HPDE6-E6E7 (cell line): ENCODE measurements around the gene LHFPL4.
"Not testable (repeated sequence)": the region's sequence is repeated elsewhere in the genome, so short reads cannot be mapped to it uniquely, and the experiment has no call there.

ENCODE experiments used
- DNase-seq: peaks from one replicate; pipeline ENCODE4 v3.0.0; 2011; ENCODE audit warnings: missing footprints; ENCODE audit errors: extremely low spot score

Gene LHFPL4

DNA sequence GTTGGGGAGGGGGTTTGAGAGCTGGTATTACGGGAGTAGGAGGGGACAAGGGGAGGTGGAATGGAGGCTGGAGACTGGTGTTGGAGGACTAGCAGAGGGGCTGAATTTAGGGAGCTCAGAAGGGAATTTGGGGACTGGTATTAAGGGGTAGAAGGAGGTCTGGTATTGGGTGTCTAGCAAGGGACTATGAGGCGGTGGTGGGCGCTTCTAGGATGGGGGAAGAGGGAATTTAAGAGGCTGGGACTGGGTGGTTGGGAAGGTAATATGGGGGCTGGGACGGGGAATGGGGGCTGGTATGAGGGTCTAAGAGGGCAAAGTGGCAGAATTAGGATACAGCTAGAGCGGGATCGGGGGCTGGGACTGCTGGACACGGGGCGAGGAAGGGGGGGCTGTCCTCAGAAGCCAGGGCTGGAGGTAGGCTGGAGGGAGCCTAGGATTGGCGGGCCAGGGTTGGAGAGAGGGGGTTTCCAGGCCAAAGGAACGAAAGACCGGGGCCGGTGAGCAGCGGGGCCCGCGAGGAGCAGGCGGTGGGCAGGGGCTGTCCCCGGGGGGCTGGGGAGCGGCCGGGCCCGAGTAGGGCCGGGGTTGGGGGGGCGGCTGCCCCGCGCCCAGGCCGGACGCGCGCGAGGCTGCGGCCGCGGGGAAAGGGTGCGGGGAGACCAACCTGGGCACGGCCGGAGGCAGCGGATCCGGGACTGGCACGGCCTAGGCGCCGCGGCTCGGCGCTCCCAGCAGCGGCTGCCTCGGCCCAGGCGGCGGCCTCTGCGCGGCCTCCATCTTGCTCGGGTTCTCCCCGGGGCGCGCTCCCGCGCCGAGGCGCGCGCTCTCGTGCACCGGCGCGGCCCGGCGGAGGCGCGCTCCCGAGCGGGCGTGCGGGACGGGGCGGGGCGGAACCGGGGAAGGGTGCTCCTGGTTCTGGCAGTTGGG is at the start of gene LHFPL4:
LHFPL4 (minus strand) TSS at position 802 of the 927 bp plus-strand sequence. CDS start 1,143 bp downstream, outside the sequence.
- DNase-seq = no peak

DNA sequence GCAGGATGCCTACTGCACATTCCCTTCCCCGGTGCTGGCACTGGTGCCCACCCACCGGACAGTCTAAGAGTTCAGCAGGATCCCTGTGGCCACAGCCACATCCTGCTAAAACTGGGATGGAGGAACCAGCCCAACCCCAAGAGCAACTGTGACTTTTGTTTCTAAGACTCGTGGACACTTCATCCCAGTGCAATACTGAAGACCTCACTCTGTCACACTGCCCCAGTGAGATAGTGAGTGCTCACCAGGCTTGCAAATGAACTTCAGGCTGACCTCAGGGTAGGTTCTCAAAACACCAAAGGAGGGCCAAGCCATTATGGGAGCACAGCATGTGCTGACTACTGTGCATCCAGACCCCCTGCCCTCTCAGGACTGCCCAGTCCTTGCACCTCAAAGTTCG is 49.0 kb upstream of the LHFPL4 start:
- DNase-seq = no peak

DNA sequence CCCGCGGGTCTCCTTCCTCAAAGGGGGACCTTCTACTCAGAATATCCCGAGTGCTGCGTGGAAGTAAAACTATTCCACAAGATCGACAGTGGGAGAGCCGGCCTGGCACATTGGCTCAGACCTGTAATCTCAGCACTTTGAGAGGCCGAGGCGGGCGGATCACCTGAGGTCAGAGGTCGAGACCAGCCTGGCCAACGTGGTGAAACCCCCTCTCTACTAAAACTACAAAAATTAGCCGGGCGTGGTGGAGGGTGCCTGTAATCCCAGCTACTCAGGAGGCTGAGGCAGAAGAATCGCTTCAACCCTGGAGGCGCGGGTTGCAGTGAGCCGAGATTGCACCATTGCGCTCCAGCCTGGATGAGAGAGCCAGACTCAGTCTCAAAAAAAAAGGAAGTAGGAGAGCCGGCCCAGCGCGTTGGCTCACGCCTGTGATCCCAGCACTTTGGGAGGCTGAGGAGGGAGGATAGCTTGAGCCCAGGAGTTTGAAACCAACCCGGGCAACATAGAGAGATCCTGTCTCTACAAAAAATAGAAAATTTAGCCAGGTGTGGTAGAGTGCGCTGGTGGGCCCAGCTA is 47.5 kb upstream of the LHFPL4 start:
- not testable (repeated sequence) for DNase-seq

DNA sequence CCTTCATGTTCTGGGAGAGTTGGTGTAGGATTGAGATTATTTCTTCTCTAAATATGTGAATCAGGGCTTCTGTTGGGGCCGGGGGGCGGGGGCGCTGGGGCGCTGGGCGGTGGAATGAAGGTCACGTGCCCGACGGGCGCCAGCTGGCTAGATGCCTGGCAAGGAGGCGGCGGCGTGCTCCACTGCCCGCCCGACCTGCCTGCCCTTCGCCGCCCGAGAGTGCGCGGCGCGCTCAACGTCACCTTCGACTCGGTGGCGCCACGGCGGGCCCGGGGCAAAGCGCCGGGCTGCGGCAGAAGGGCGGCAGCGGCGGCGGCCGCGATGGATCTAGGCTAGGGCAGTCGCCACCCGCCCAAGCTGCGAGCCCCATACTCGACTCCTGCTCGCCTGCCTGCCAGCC is 47.0 kb upstream of the LHFPL4 start:
- DNase-seq = no peak

DNA sequence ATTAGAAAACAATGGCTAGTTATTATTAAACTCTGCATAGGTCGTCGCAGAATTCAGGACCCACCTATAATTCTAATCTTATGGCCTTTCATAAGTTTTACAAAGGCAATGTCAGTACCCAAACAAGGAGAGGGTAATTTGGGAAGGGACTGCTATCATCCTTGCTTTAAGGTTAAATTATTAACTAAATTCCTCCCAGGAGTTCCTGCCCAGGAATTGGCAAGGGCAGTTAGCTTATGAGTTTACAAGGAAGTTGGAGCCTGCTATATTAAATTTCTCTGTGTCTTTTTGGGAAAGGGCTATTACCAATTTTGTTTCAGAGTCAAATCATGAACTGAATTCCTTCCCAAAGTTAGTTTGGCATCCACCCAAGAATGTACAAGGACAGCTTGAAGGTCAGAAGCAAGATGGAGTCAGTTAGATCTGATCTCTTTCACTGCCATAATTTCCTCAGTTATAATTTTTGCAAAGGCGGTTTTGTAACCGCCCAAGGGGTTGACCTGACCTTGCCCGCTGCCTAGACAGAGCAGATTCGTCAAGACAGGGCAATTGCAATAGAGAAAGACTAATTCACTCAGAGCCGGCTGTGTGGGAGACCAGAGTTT is 45.3 kb upstream of the LHFPL4 start:
- DNase-seq = no peak

DNA sequence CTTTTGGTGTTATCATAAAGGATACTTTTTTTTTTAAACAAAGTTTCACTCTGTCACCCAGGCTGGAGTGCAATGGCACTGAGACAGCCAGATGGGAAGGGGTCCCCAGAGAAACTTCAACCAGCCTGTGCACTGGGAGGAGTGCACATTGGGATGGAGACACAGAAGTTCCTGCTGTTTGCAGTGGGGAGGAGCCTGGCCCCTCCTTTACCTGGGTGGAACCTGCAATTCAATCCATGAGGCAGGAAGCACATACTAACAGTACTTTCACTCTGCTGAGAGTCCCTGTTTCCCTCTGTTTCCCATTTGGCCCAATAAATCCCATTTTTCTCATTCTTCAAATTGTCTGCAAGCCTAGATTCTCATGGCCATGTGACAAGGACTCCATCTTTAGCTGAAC is 42.3 kb upstream of the LHFPL4 start:
- no peak for DNase-seq

DNA sequence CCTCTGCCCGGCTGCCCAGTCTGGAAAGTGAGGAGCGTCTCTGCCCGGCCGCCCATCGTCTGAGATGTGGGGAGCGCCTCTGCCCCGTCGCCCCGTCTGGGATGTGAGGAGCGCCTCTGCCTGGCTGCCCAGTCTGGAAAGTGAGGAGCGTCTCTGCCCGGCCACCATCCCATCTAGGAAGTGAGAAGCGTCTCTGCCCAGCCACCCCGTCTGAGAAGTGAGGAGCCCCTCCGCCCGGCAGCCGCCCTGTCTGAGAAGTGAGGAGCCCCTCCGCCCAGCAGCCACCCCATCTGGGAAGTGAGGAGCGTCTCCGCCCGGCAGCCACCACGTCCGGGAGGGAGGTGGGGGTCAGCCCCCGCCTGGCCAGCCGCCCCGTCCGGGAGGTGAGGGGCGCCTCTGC is 38.2 kb upstream of the LHFPL4 start:
- not testable (repeated sequence) for DNase-seq

DNA sequence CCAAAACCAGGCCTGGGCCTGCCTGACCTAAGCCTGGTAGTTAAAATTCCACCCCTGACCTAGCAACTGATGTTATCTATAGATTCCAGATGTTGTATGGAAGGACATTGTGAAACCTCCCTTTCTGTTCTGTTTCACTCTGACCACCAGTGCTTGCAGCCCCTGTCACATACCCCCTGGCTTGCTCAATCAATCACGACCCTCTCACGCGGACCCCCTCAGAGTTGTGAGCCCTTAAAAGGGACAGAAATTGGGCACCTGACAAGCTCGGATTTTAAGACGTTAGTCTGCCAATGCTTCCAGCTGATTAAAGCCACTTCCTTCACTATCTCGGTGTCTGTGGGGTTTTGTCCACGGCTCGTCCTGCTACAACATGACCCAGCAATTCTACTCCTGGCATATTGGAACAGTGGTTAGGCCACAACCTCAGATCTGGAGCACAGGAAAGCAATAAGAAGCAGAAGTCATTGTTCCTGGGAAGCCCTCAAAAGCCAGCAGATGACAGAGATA is 36.7 kb upstream of the LHFPL4 start:
- DNase-seq = no peak

DNA sequence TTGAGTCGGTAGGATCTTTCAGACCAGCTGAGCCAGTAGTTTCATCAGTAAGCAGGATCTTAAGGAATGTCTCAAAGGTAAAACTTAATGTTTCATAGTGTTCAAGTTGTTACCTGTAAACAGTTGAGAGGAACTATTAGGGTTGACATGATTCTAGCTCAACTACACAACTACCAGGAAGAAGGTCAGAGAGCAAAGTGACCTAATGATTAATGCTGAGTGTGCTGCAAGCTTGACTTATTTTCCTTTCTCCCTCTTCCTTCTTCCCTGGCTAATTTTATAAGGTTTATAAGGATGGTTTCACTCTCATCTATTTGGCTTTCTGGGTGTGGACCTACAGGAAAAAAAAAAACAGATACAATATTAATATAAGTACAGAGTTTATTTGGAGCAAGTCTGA is 30.2 kb upstream of the LHFPL4 start:
- DNase-seq = no peak

DNA sequence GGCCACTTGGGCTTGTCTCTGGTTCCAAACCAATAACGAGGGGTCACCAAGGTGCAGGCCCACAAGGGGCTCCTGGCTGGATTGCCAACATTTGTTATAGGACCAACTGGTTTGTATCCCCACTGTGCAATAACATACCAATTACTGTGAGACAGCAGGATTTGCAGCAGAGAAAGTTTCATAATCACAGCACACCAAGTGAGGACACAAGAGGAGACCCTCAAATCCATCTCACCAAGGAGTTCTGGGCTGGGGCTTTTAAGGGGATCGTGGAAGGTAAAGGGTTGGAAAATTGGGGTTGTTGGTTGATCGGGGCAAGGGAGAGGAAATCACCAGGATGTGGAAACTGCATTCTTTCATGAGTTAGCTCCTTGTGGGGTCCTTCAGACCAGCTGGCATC is 29.7 kb upstream of the LHFPL4 start:
- DNase-seq = no peak

DNA sequence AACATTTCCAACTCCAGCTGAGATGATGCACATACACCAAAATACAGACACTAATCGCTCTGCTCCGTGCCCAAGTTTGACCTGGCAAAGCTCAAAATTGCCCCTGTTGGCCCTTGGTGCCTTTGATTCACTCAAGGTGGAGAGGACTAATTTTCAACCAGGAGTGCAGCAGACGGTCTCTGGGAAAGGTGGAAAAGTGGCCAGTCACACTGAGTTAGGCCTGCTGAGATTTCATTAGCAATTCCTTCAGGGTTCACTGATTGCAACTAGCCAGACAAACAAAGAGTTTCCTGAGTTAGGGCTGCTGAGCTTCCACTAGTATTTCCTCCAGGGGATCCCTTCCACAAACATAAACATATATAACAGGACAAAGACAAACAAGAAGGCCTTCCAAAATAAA is 28.7 kb upstream of the LHFPL4 start:
- no peak for DNase-seq

DNA sequence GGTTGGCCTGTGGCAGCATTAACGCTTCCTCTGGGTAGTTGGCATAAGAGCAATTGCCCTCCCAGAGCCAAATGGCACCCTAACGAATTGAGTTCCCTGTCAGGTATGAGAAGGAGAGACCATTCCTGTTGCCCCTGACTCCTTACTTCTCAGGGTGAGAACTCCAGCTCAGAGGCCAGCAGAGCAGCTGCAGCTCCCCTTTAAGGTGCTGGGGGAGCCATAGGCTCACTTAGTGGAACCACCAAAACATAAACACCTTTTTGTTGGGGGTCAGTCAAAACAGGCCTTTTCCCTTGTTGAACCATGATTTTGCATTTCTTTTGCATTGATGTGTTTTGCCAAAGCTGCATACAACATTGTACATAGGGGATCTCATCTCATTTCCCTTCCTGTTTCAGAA is 28.1 kb upstream of the LHFPL4 start:
- DNase-seq = no peak

DNA sequence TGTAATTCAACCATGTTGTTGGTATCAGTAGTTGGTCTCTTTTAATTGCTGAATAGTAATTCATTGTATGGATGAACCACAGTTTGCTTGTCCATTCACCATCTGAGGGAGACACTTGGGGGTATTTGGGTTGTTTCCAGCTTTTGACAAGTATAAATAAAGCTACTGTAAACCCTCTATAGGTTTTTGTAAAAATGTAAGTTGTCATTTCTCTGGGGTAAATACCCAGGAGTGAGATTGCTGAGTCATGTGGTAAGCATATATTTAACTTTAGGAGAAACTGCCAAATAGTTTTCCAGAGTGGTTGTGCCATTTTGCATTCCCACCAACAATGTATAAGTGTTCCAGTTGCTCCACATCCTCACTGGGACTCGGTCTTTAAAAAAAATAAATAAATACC is 15.4 kb upstream of the LHFPL4 start:
- DNase-seq = no peak

DNA sequence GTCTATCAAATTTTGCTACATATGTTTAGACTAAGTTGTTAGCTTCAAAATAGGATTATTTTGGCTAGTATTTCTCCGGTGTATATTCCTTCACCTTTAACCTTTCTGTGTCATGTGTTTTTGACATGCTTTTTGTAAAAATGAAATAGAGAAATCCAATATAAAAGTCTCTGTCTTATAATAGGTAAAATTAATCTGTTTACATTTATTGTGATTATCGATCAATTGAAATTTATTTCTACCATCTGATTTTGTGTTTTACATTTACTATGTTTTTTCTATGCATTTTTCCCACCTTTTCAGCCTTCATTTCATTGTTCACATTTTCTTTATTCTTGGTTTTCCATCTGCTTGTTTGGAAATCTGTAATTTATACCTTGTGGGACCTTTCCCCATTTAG is 11.7 kb upstream of the LHFPL4 start:
- no peak for DNase-seq

DNA sequence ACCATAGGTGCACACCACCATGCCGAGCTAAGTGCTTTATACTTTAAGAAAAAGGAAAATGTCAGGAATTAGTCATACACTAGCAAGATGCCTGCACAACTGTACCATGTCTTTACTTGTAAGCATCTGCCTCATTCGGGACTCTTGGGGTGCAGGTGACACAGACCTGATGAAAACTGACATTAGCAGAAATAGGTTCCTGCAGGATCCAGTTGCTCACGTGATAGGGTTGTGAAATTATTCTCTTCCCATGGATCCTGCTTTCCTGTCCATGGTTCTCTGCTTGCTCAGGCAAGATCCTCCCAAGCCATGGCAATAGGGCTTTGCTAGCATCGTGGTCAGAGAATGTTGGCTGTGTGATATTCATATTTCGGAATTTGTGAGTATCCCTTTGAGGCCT is 10.2 kb upstream of the LHFPL4 start:
- DNase-seq = no peak

DNA sequence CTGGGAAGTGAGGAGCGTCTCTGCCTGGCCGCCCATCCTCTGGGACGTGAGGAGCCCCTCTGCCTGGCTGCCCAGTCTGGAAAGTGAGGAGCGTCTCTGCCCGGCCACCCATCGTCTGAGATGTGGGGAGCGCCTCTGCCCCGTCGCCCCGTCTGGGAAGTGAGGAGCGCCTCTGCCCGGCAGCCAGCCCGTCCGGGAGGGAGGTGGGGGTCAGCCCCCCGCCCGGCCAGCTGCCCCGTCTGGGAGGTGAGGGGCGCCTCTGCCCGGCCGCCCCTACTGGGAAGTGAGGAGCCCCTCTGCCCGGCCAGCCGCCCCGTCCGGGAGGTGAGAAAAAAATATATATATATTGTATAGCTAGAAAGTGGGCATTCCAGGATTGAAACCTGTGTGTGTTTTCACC is 6.4 kb upstream of the LHFPL4 start:
- not testable (repeated sequence) for DNase-seq

DNA sequence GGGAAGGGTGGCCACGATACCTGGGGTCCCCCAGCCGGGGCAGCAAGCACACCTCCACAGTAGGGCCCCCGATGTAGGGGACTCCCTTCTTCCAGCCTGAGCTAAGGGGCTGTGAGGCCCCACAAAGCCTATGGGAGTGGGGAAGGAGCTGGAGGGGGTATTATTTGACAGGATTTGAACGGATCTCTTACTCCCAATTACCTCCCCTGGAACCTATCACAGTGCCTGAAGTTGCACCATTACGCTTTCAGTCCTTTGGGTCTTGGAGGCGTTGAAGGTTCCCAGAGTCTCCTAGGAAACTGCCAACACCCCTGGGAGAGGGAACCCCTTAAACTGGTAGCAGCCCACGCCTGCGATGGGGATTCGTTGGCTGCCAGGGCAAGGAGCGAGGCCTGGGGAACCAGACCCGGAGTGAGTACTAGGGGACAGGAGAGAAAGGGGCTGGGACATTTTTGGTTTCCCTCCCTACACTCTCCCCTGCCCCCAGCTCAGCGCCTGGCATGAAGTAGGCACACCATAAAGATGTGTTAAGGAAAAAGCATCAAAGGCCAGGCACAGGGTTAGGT is 409 bp upstream of the LHFPL4 start:
- DNase-seq = no peak

DNA sequence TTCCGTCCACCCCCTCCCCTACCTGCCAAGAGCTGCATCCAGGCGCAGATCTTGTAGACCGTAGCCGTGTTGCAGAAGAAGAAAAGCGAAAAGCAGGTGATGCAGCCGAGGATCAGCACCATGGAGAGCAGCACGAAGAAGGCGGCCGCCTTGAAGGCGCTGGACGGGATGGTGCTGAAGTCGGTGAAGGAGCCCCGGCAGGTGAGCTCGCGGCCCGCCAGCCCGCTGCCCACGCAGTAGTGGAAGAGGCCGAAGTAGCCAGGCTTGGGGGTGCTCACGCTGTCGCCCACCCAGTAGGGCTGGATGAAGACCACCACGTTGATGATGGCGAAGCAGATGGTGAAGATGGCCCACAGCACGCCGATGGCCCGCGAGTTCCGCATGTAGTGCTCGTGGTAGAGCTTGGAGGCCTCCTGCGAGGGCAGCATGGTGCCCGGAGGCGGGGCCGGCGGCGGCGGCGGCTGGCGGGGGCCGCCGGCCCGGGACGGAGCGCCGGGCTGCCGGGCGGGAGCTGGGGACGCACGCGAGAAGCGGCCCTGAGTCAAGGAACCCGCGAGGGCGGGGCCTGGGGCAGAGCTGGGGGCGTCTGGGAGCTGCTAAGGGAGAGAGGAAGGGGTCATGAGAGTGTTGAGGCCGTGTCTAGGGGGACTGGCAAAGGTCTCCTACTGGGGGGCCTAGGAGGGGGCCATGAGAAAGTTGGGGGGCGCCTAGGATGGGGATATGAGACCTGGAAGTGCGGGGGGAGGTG is 1.2 kb downstream of the LHFPL4 start:
- DNase-seq = no peak

DNA sequence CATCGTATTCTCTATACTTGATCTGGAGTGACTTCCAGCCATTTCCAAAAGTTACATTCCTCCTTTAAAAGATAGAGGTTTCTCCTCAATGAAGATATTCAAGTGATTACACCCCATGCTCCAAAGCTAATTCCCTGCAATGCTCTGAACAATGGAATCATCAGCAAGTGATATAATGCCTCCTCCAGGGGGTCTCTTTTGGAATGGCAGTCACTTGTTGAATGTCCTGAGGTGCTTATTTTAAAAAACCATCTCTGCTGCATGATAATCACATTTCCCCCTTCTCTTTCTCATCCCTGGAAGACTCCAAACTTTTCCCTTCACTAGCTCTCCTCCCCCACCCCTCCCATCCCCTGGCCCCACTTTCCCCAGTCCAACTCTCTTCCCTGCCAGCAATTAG is 2.6 kb downstream of the LHFPL4 start:
- DNase-seq = no peak

DNA sequence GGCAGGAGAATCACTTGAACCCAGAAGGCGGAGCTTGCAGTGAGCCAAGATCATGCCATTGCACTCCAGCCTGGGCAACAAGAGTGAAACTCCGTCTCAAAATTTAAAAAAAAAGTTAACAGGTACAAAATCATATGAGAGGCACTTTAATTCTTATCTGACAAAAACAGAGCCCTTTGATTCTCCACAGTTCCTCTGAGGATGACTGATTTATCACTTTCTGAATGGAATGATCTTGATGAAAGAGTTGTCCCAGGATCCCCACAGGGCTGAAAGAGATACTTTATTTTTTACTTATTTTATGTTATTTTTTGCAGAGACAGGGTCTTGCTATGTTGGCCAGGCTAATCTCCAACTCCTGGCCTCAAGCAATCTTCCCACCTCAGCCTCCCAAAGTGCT is 4.0 kb downstream of the LHFPL4 start:
- no peak for DNase-seq

DNA sequence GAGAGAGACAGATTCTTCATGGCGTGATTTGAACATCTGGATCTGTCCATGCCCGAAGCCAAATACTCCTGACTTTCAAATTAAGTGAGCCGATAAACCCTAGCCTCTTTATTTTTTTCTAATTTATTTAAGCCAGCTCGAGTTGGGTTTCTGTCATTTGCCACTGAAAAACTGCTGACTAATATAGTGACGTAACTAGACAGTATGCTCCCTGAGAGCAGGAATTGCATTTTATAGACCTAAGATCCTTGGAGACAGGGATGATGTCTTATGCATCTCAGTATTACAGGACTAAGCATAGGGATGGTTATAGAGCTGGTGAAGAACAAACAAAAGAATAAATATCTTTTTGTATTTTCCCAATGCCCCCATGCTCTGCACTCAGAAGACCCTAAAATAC is 4.6 kb downstream of the LHFPL4 start:
- DNase-seq = no peak

DNA sequence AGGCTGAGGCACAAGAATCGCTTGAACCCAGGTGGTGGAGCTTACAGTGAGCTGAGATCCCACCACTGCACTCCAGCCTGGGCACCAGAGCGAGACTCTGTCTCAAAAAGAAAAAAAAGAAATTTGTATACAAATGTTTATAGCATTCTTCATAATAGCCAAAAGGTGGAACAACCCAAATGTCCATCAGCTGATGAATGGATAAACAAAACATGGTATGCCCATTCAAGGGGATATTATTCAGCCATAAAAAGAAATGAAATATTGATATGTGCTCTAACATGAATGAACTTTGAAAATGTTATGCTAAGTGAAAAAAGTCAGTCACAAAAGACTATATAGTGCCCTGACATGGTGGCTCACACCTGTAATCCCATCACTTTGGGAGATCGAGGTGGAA is 11.4 kb downstream of the LHFPL4 start:
- DNase-seq = no peak
